ENCODE results near the gene MYO16.

GRCh38 chr13:108588516-108588915 is 40.9 kb upstream of the MYO16 start:
- TF ChIP-seq CTCF (conservative IDR thresholded peaks at IDR 0.05; ENCODE audit: low read length) (no peak), EZH2phosphoT487 (IDR thresholded peaks at IDR 0.05; ENCODE audit: borderline replicate concordance) (no peak)
